ENCODE data around the gene SCAF8. TPM values are rescaled to one million over a fixed set of nuclear protein-coding genes. Genes with fewer than 3 reads are reported as not detected.

SCAF8 gene, protein sequence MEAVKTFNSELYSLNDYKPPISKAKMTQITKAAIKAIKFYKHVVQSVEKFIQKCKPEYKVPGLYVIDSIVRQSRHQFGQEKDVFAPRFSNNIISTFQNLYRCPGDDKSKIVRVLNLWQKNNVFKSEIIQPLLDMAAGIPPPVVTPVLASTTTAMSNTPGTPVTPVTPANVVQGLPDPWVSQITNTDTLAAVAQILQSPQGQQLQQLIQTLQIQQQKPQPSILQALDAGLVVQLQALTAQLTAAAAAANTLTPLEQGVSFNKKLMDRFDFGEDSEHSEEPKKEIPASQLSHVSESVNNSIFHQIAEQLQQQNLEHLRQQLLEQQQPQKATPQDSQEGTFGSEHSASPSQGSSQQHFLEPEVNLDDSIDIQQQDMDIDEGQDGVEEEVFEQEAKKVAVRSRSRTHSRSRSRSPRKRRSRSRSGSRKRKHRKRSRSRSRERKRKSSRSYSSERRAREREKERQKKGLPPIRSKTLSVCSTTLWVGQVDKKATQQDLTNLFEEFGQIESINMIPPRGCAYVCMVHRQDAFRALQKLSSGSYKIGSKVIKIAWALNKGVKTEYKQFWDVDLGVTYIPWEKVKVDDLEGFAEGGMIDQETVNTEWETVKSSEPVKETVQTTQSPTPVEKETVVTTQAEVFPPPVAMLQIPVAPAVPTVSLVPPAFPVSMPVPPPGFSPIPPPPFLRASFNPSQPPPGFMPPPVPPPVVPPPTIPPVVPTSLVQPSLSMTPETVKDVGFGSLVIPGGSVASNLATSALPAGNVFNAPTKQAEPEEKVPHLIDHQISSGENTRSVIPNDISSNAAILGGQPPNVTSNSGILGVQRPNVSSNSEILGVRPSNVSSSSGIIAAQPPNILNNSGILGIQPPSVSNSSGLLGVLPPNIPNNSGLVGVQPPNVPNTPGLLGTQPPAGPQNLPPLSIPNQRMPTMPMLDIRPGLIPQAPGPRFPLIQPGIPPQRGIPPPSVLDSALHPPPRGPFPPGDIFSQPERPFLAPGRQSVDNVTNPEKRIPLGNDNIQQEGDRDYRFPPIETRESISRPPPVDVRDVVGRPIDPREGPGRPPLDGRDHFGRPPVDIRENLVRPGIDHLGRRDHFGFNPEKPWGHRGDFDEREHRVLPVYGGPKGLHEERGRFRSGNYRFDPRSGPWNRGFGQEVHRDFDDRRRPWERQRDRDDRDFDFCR (N-terminal part only)
- 38.9 TPM for total RNA-seq
- polyA plus RNA-seq (ENCODE audit: insufficient read depth in 1 of 8, insufficient read length in 8 of 8, low replicate concordance in 1 of 8) = 10 to 100 TPM; 27.2 to 43.2 (median 34.2) TPM
- long read RNA-seq, donor 1, full-length matches to known transcripts = 2 of 2 reads
- long read RNA-seq, donor 1, partial matches to known transcripts = 0 of 2 reads
- long read RNA-seq, donor 1, other reads (novel, unspliced or antisense) = 0 of 2 reads
- long read RNA-seq, donor 2 = 0 reads
- long read RNA-seq, donor 3 = 0 reads
- long read RNA-seq, donor 4, full-length matches to known transcripts = 2 of 2 reads
- long read RNA-seq, donor 4, partial matches to known transcripts = 0 of 2 reads
- long read RNA-seq, donor 4, other reads (novel, unspliced or antisense) = 0 of 2 reads
- long read RNA-seq, donor 5, full-length matches to known transcripts = 4 of 4 reads
- long read RNA-seq, donor 5, partial matches to known transcripts = 0 of 4 reads
- long read RNA-seq, donor 5, other reads (novel, unspliced or antisense) = 0 of 4 reads
- long read RNA-seq, donor 6, full-length matches to known transcripts = 2 of 2 reads
- long read RNA-seq, donor 6, partial matches to known transcripts = 0 of 2 reads
- long read RNA-seq, donor 6, other reads (novel, unspliced or antisense) = 0 of 2 reads
- long read RNA-seq, donor 7 = 0 reads
- long read RNA-seq, donor 8, full-length matches to known transcripts = 1 of 1 reads
- long read RNA-seq, donor 8, partial matches to known transcripts = 0 of 1 reads
- long read RNA-seq, donor 8, other reads (novel, unspliced or antisense) = 0 of 1 reads
- long read RNA-seq, donor 9, full-length matches to known transcripts = 1 of 1 reads
- long read RNA-seq, donor 9, partial matches to known transcripts = 0 of 1 reads
- long read RNA-seq, donor 9, other reads (novel, unspliced or antisense) = 0 of 1 reads
- long read RNA-seq, donor 10, full-length matches to known transcripts = 2 of 7 reads
- long read RNA-seq, donor 10, partial matches to known transcripts = 5 of 7 reads
- long read RNA-seq, donor 10, other reads (novel, unspliced or antisense) = 0 of 7 reads
- long read RNA-seq, donor 11 = 0 reads

- H3K9me3 ChIP-seq (replicated peaks; ENCODE audit: control insufficient read depth, low read depth, low read length) = no peaks in the 10 kb centered on the region
- peak within 1 kb of the TSS; percentile 96 for H3K4me3 ChIP-seq (ENCODE audit: low read length)
- under 1% methylated on average over 59 of the region's 61 CpGs for WGBS (ENCODE audit: insufficient coverage)
- H3K4me1 ChIP-seq (ENCODE audit: control insufficient read depth, insufficient read depth, low read length) = peaks cover 17% of the 10 kb centered on the region
- H3K27ac ChIP-seq (ENCODE audit: low read length) = peak within 1 kb of the TSS; percentile 99
- peak; percentile 95 for DNase-seq
- no peaks in the 10 kb centered on the region for H3K36me3 ChIP-seq (ENCODE audit: control insufficient read depth, insufficient read depth, low read length)
- H3K27me3 ChIP-seq (ENCODE audit: control insufficient read depth, insufficient read depth, low read length) = no peaks in the 10 kb centered on the region
Measured at GRCh38 chr6:154733183-154733625, at the start of gene SCAF8. TSS of gene SCAF8 (plus strand) at chr6:154733416. CDS start at chr6:154733901, 485 bp downstream.

DNA sequence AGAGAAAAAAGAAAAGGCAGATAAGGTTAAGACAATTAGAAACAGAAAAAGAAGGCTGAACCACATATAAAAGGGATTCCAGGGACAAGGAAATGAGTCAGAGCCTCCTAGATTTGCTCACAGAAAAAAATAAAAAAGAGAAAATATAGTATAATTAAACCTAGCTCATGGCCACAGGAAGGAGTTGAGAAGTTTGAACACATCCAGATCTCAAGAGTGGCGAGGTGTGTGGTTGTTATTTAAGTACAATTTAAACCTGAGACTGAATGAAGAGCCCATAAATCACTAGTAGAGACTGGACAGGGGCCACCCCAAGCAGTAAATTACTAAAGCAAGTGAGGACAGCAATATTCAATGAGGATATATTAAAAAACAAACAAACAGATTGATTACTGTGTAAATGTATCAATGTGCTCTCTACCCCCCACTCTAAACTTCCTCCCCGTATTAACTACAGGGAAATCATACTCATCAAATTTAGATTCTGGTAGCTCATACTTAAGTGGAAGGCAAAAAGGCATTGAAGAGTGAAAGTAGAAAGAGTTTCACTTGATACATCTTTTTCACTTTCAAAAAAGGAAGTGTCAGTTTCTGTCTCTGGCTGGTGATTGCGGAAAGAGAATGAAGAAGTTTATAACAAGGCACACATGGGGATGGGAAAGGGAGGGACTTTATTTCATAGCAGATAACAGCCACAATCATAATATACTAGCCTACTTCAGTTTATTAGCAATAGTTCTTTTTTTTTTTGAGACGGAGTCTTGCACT, 49.3 kb upstream of the SCAF8 start:
- WGBS (ENCODE audit: insufficient coverage) = 83% methylated on average over 1 of the region's 4 CpGs
- Histone ChIP-seq H3K9me3 (replicated peaks; ENCODE audit: control insufficient read depth, low read depth, low read length) (no peaks in the 10 kb centered on the region), H3K27ac (ENCODE audit: low read length) (no peak overlapping the region), H3K27me3 (ENCODE audit: control insufficient read depth, insufficient read depth, low read length) (no peaks in the 10 kb centered on the region), H3K36me3 (ENCODE audit: control insufficient read depth, insufficient read depth, low read length) (no peaks in the 10 kb centered on the region), H3K4me3 (ENCODE audit: low read length) (no peak overlapping the region), H3K4me1 (ENCODE audit: control insufficient read depth, insufficient read depth, low read length) (no peaks in the 10 kb centered on the region)
- DNase-seq = peak; percentile 38

GRCh38 chr6:154686162-154686561, 47.1 kb upstream of the SCAF8 start:
- no peaks in the 10 kb centered on the region for H3K36me3 ChIP-seq (ENCODE audit: control insufficient read depth, insufficient read depth, low read length)
- no peaks in the 10 kb centered on the region for H3K27me3 ChIP-seq (ENCODE audit: control insufficient read depth, insufficient read depth, low read length)
- no peaks in the 10 kb centered on the region for H3K4me1 ChIP-seq (ENCODE audit: control insufficient read depth, insufficient read depth, low read length)
- no peak overlapping the region for H3K4me3 ChIP-seq (ENCODE audit: low read length)
- no peak for DNase-seq
- no peaks in the 10 kb centered on the region for H3K9me3 ChIP-seq (replicated peaks; ENCODE audit: control insufficient read depth, low read depth, low read length)
- 100% methylated on average over 1 of the region's 1 CpG for WGBS (ENCODE audit: insufficient coverage)
- no peak overlapping the region for H3K27ac ChIP-seq (ENCODE audit: low read length)

DNA sequence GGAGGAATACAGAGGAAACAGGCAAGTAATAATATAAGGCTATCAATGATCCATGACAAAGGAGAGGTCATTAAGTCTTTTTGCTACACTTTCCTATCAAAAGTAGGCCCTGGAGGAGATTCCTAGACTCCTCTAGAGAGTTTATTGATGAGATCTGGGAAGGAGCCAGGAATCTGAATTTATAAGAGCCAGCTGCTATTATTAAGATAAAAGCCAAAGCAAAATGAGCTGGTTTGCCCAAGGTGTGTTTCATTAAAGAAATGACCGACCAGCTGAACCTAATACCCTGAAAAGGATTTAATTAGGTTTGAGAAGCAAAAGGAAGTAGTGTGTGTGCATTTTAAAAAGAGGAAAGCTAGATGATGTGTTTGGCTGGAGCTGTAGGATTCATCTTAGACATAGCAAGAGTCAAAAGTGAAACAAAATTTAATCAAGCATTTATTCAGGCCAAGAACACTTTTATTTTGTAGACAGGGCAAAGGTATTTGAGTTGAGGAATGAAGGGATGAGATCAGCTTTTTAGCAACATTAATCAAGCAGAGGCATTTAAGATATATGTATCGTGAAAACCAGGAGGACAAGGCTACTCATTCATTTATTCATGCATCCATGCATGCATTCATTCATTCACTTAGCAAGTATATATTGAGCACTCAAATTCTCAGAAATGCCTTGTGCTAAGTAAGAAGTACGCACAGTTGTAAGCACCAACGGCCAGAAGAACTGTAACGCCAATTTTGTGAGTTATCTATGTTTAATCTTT, 43.5 kb upstream of the SCAF8 start:
- Histone ChIP-seq H3K4me3 (ENCODE audit: low read length) (no peak overlapping the region), H3K27ac (ENCODE audit: low read length) (no peak overlapping the region), H3K4me1 (ENCODE audit: control insufficient read depth, insufficient read depth, low read length) (no peaks in the 10 kb centered on the region), H3K9me3 (replicated peaks; ENCODE audit: control insufficient read depth, low read depth, low read length) (no peaks in the 10 kb centered on the region), H3K27me3 (ENCODE audit: control insufficient read depth, insufficient read depth, low read length) (no peaks in the 10 kb centered on the region), H3K36me3 (ENCODE audit: control insufficient read depth, insufficient read depth, low read length) (no peaks in the 10 kb centered on the region)
- DNase-seq = peak; percentile 19
- WGBS (ENCODE audit: insufficient coverage) = no CpG with 5 or more reads among the region's 5 CpGs

DNA sequence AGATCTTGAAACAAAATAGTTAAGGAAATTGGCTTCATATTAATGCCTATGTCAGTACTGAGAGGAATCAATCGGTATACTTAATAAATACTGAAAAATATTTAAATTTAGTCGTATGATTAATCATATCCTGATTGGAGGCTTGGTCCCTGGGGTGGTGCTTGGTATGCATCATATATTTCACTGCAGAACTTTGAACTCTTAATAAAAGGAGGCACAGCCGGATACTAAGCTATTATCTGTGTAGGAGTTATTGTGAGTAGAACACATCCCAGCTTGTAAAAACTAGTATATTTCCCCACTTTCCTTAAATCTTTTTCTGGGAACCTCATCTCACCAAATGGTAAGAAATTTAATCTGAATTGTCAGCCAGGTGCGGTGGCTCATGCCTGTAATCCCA, 42.4 kb upstream of the SCAF8 start:
- WGBS (ENCODE audit: insufficient coverage) = 92% methylated on average over 1 of the region's 4 CpGs
- Histone ChIP-seq H3K36me3 (ENCODE audit: control insufficient read depth, insufficient read depth, low read length) (no peaks in the 10 kb centered on the region), H3K9me3 (replicated peaks; ENCODE audit: control insufficient read depth, low read depth, low read length) (no peaks in the 10 kb centered on the region), H3K27ac (ENCODE audit: low read length) (no peak overlapping the region), H3K27me3 (ENCODE audit: control insufficient read depth, insufficient read depth, low read length) (no peaks in the 10 kb centered on the region), H3K4me3 (ENCODE audit: low read length) (no peak overlapping the region), H3K4me1 (ENCODE audit: control insufficient read depth, insufficient read depth, low read length) (no peaks in the 10 kb centered on the region)
- DNase-seq = no peak

DNA sequence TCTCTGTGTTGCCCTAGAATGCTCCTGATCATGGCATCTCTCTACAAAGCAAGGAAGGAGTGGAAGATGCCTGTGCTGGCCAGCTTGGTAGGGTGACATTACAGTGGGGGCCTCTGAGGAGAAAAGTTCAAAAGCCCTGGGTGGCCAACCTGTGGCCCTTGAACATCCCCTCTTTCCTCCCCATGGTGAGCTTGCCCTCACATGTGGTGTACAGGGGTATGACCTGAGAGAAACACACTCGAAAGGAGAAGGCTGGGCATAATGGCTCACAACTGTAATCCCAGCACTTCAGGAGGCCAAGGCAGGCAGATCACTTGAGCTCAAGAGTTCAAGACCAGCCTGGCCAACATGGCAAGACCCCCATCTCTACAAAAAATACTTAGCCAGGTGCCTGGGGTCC, 36.6 kb upstream of the SCAF8 start:
- no peaks in the 10 kb centered on the region for H3K36me3 ChIP-seq (ENCODE audit: control insufficient read depth, insufficient read depth, low read length)
- no peak for DNase-seq
- H3K4me1 ChIP-seq (ENCODE audit: control insufficient read depth, insufficient read depth, low read length) = no peaks in the 10 kb centered on the region
- no peak overlapping the region for H3K4me3 ChIP-seq (ENCODE audit: low read length)
- no peaks in the 10 kb centered on the region for H3K27me3 ChIP-seq (ENCODE audit: control insufficient read depth, insufficient read depth, low read length)
- no CpG with 5 or more reads among the region's 1 CpG for WGBS (ENCODE audit: insufficient coverage)
- H3K9me3 ChIP-seq (replicated peaks; ENCODE audit: control insufficient read depth, low read depth, low read length) = no peaks in the 10 kb centered on the region
- no peak overlapping the region for H3K27ac ChIP-seq (ENCODE audit: low read length)

GRCh38 chr6:154703124-154703523, 30.1 kb upstream of the SCAF8 start:
- Histone ChIP-seq H3K4me1 (ENCODE audit: control insufficient read depth, insufficient read depth, low read length) (no peaks in the 10 kb centered on the region), H3K4me3 (ENCODE audit: low read length) (no peak overlapping the region), H3K9me3 (replicated peaks; ENCODE audit: control insufficient read depth, low read depth, low read length) (no peaks in the 10 kb centered on the region), H3K36me3 (ENCODE audit: control insufficient read depth, insufficient read depth, low read length) (no peaks in the 10 kb centered on the region), H3K27me3 (ENCODE audit: control insufficient read depth, insufficient read depth, low read length) (no peaks in the 10 kb centered on the region), H3K27ac (ENCODE audit: low read length) (no peak overlapping the region)
- no peak for DNase-seq
- WGBS (ENCODE audit: insufficient coverage) = 65% methylated on average over 3 of the region's 4 CpGs

All from muscle of leg (tissue), 16 donors.